ENCODE results near the gene PKP2. TPM values are rescaled to one million over a fixed set of nuclear protein-coding genes. Genes with fewer than 3 reads are reported as not detected.

Gene PKP2
- total and polyA plus RNA-seq, 2 of the 13 experiments (the other 11 are each of a cell fraction or from before 2014, with no cell fraction given), result 15.1 to 25.3 TPM

DNA sequence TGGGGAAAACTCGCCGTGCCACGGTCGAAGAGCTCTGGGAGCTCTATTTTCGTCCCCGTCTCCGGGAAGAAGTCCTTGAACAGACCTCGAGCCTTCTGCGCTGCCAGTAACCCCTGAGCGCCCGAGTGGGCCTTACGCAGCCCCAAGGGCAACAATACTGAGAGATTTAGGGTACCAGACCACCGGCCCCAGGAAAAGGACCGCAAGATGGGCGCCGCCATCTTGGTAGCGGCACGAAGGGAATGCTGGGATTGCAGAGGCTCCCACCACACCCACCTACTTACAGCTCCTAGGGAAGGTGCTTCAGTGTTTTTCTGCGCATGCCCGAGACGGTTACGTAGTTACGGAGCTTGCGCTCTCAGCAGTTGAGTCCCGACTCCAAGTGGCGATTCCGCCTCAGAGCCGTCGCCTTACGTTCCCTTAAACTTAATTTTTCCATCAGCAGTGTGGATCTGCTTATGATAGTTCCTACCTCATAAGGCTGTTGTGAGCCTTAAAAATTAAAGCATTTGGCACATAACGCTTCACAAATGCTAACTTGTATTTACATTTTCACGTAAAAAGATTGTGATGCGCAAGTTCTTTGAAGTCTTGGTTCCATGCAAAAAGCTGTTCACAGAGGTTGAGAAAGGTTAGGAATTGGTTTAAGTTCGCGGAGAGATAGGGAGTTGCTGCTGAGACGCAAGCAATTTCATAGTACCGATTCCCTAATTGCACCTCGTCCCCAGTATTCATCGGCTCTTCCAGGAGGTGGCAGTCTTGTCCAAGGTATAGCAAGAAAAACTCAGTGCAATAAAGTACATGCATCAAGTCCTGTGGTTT, 140.7 kb downstream of the PKP2 start, which contains the start of gene YARS2 (continued):
- TF ChIP-seq, protein P1, sequence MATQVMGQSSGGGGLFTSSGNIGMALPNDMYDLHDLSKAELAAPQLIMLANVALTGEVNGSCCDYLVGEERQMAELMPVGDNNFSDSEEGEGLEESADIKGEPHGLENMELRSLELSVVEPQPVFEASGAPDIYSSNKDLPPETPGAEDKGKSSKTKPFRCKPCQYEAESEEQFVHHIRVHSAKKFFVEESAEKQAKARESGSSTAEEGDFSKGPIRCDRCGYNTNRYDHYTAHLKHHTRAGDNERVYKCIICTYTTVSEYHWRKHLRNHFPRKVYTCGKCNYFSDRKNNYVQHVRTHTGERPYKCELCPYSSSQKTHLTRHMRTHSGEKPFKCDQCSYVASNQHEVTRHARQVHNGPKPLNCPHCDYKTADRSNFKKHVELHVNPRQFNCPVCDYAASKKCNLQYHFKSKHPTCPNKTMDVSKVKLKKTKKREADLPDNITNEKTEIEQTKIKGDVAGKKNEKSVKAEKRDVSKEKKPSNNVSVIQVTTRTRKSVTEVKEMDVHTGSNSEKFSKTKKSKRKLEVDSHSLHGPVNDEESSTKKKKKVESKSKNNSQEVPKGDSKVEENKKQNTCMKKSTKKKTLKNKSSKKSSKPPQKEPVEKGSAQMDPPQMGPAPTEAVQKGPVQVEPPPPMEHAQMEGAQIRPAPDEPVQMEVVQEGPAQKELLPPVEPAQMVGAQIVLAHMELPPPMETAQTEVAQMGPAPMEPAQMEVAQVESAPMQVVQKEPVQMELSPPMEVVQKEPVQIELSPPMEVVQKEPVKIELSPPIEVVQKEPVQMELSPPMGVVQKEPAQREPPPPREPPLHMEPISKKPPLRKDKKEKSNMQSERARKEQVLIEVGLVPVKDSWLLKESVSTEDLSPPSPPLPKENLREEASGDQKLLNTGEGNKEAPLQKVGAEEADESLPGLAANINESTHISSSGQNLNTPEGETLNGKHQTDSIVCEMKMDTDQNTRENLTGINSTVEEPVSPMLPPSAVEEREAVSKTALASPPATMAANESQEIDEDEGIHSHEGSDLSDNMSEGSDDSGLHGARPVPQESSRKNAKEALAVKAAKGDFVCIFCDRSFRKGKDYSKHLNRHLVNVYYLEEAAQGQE (IDR thresholded peaks at IDR 0.05; ENCODE audit: borderline replicate concordance in 1 of 2, low read depth in 1 of 2, low read length in 2 of 2), result peak in 1 of 2 experiments; percentile 42; a peak in 1 of 4 replicates
- TF ChIP-seq TBX3 (IDR thresholded peaks at IDR 0.05; ENCODE audit: borderline replicate concordance) (no peak), ZSCAN20 (CRISPR knock-in tag; IDR thresholded peaks at IDR 0.05; ENCODE audit: borderline replicate concordance) (0 out of 2 replicates have a peak, but pooled peaks have one; percentile 39), CAMTA2 (CRISPR knock-in tag; IDR thresholded peaks at IDR 0.05; ENCODE audit: borderline replicate concordance) (no peak), HDAC1 (CRISPR knock-in tag; IDR thresholded peaks at IDR 0.05) (peak; percentile 5)
- TF ChIP-seq, protein P2, sequence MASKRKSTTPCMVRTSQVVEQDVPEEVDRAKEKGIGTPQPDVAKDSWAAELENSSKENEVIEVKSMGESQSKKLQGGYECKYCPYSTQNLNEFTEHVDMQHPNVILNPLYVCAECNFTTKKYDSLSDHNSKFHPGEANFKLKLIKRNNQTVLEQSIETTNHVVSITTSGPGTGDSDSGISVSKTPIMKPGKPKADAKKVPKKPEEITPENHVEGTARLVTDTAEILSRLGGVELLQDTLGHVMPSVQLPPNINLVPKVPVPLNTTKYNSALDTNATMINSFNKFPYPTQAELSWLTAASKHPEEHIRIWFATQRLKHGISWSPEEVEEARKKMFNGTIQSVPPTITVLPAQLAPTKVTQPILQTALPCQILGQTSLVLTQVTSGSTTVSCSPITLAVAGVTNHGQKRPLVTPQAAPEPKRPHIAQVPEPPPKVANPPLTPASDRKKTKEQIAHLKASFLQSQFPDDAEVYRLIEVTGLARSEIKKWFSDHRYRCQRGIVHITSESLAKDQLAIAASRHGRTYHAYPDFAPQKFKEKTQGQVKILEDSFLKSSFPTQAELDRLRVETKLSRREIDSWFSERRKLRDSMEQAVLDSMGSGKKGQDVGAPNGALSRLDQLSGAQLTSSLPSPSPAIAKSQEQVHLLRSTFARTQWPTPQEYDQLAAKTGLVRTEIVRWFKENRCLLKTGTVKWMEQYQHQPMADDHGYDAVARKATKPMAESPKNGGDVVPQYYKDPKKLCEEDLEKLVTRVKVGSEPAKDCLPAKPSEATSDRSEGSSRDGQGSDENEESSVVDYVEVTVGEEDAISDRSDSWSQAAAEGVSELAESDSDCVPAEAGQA (IDR thresholded peaks at IDR 0.05; ENCODE audit: low read depth), result no peak
- TF ChIP-seq, protein P2 (CRISPR knock-in tag; IDR thresholded peaks at IDR 0.05; ENCODE audit: borderline replicate concordance), result no peak; the same call in 1 of the 2 replicates
- TF ChIP-seq, protein P3, sequence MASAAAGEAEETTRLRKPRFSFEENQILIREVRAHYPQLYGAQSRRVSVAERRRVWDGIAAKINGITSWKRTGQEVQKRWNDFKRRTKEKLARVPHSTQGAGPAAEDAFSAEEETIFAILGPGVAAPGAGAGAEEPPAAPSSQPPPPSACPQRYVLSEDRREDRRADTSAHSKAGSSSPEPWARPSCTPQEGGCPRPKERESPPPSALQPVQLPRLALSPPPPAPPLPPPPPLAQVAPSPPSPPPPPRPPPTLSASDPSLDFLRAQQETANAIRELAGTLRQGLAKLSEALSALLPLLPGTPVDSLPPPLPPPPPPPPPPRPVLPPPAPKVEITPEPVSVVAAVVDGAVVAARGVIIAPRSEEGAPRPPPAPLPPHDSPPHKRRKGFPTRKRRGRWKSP (CRISPR knock-in tag; IDR thresholded peaks at IDR 0.05), result peak; percentile 7
- TF ChIP-seq, protein P4, sequence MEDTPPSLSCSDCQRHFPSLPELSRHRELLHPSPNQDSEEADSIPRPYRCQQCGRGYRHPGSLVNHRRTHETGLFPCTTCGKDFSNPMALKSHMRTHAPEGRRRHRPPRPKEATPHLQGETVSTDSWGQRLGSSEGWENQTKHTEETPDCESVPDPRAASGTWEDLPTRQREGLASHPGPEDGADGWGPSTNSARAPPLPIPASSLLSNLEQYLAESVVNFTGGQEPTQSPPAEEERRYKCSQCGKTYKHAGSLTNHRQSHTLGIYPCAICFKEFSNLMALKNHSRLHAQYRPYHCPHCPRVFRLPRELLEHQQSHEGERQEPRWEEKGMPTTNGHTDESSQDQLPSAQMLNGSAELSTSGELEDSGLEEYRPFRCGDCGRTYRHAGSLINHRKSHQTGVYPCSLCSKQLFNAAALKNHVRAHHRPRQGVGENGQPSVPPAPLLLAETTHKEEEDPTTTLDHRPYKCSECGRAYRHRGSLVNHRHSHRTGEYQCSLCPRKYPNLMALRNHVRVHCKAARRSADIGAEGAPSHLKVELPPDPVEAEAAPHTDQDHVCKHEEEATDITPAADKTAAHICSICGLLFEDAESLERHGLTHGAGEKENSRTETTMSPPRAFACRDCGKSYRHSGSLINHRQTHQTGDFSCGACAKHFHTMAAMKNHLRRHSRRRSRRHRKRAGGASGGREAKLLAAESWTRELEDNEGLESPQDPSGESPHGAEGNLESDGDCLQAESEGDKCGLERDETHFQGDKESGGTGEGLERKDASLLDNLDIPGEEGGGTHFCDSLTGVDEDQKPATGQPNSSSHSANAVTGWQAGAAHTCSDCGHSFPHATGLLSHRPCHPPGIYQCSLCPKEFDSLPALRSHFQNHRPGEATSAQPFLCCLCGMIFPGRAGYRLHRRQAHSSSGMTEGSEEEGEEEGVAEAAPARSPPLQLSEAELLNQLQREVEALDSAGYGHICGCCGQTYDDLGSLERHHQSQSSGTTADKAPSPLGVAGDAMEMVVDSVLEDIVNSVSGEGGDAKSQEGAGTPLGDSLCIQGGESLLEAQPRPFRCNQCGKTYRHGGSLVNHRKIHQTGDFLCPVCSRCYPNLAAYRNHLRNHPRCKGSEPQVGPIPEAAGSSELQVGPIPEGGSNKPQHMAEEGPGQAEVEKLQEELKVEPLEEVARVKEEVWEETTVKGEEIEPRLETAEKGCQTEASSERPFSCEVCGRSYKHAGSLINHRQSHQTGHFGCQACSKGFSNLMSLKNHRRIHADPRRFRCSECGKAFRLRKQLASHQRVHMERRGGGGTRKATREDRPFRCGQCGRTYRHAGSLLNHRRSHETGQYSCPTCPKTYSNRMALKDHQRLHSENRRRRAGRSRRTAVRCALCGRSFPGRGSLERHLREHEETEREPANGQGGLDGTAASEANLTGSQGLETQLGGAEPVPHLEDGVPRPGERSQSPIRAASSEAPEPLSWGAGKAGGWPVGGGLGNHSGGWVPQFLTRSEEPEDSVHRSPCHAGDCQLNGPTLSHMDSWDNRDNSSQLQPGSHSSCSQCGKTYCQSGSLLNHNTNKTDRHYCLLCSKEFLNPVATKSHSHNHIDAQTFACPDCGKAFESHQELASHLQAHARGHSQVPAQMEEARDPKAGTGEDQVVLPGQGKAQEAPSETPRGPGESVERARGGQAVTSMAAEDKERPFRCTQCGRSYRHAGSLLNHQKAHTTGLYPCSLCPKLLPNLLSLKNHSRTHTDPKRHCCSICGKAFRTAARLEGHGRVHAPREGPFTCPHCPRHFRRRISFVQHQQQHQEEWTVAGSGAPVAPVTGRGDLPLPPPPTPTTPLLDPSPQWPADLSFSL (CRISPR knock-in tag; IDR thresholded peaks at IDR 0.05), result no peak
